Ascending aorta (tissue), 2 donors: ENCODE measurements around the gene DOCK2. TPM values are rescaled to one million over a fixed set of nuclear protein-coding genes. Genes with fewer than 3 reads are reported as not detected.
"Not testable (repeated sequence)": the region's sequence is repeated elsewhere in the genome, so short reads cannot be mapped to it uniquely, and the experiment has no call there.

ENCODE experiments used
- DNase-seq, 2 donors: peaks; one replicate each; pipeline ENCODE4 v3.0.0-alpha.2; 2019; ENCODE audit warnings: low spot score in 2 of 2
- H3K27ac ChIP-seq, 2 donors: fragments of 200-600 bp; sonication (generic); one replicate each; pipeline ENCODE4 v1.5.1; 2016 to 2017; ENCODE audit warnings: mild to moderate bottlenecking in 1 of 2
- H3K27me3 ChIP-seq: fragments of 200-600 bp; sonication (generic); one replicate; pipeline ENCODE4 v1.5.1; 2017
- H3K36me3 ChIP-seq, 2 donors: fragments of 200-600 bp; sonication (generic); one replicate each; pipeline ENCODE4 v1.5.1; 2016
- H3K4me1 ChIP-seq, 2 donors: fragments of 200-600 bp; sonication (generic); one replicate each; pipeline ENCODE4 v1.5.1; 2016 to 2017; ENCODE audit warnings: mild to moderate bottlenecking in 1 of 2
- H3K4me3 ChIP-seq, 2 donors: fragments of 200-600 bp; sonication (generic); one replicate each; pipeline ENCODE4 v1.5.1; 2016 to 2017; ENCODE audit warnings: mild to moderate bottlenecking in 1 of 2
- H3K9me3 ChIP-seq, 2 donors: fragments of 200-600 bp; sonication (generic); one replicate each; pipeline ENCODE4 v1.5.1; 2016
- intact Hi-C: fragments of 100-400 bp; cut with DNase I; formaldehyde crosslinking; loops from one replicate; pipeline ENCODE4 v1.15.1; 2023
- total RNA-seq: library from RNA; depleted of rRNA; stranded (reverse); fragments of >200 nt; gene quantifications from one replicate; pipeline ENCODE4 v1.1.0, GENCODE V29; 2016
- TF ChIP-seq, protein P1 (sequence below), 3 experiments: fragments of 200-600 bp in 2 of 3; fragments of 450-650 bp in 1 of 3; sonication (generic) in 2 of 3; IDR thresholded peaks; one replicate each; pipeline ENCODE4 v1.5.1; 2016 to 2019; ENCODE audit warnings: antibody characterized with exemption in 3 of 3, mild to moderate bottlenecking in 1 of 3, moderate library complexity in 1 of 3

DOCK2 gene
- total RNA-seq, 1 donor from 2014 or later, result 33.1 TPM

DNA sequence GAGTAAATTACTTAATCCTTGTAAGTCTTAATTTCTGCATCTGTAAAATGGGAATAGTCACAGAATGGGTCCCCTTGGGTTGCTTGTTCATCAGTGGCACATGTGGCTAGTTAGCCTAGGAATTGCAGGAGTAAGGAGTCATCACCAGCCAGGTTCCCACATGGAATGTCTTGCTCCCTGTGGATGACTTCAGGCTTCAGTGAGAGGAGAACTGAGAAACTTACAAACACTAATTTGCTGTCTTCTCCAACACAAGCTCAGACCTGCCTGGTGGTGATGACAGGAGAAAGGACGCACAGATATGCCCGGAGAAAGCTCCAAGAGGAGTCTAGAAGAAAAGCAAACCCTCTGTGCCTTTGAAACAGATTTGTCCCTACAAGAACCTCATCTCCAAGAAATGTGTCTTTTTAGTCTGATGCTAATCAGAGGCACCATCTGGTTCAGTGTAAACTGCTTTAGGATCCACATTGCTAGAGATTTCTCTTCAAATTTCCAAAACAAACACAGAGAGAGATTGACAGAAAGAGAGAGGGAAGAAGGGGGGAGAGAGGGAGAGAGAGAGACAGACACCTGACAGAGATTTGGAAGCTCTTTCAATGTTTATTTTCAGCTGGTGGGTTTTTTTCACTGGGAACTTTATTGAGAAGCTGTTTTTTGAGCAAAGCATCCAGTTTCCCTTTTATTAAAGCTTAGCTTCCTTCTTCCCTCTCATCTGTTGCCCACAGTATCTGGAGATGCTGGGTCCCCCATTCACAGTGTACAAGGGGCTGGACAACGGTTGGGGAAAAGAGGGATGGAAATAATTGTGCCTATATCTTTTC lies 128.3 kb downstream of the DOCK2 start:
- H3K4me1 ChIP-seq, result no peaks in the 10 kb centered on the region
- H3K9me3 ChIP-seq, result no peaks in the 10 kb centered on the region
- no peaks in the 10 kb centered on the region for H3K36me3 ChIP-seq
- no peak for DNase-seq
- no peak overlapping the region for H3K4me3 ChIP-seq
- no peak overlapping the region for H3K27ac ChIP-seq
- no peaks in the 10 kb centered on the region for H3K27me3 ChIP-seq
- TF ChIP-seq, protein P1, sequence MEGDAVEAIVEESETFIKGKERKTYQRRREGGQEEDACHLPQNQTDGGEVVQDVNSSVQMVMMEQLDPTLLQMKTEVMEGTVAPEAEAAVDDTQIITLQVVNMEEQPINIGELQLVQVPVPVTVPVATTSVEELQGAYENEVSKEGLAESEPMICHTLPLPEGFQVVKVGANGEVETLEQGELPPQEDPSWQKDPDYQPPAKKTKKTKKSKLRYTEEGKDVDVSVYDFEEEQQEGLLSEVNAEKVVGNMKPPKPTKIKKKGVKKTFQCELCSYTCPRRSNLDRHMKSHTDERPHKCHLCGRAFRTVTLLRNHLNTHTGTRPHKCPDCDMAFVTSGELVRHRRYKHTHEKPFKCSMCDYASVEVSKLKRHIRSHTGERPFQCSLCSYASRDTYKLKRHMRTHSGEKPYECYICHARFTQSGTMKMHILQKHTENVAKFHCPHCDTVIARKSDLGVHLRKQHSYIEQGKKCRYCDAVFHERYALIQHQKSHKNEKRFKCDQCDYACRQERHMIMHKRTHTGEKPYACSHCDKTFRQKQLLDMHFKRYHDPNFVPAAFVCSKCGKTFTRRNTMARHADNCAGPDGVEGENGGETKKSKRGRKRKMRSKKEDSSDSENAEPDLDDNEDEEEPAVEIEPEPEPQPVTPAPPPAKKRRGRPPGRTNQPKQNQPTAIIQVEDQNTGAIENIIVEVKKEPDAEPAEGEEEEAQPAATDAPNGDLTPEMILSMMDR (IDR thresholded peaks at IDR 0.05), result no peak
- intact Hi-C loops, result no loop called here

DNA sequence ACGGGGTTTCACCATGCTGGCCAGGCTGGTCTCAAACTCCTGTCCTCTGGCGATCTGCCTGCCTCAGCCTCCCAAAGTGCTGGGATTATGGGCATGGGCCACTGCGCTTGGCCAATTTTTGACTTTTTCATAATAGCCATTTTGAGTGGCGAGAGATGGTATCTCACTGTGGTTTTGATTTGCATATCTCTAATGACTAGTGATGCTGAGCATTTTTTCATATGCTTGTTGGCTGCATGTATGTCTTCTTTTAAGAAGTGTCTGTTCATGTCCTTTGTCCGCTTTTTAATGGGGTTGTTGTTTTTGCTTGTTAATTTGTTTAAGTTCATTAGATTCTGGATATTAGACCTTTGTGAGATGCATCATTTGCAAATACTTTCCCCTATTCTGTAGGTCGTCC lies 129.9 kb downstream of the DOCK2 start:
- DNase-seq, H3K36me3 ChIP-seq, H3K27me3 ChIP-seq, intact Hi-C loops, H3K4me1 ChIP-seq, H3K4me3 ChIP-seq, H3K9me3 ChIP-seq, H3K27ac ChIP-seq: not testable (repeated sequence)

DNA sequence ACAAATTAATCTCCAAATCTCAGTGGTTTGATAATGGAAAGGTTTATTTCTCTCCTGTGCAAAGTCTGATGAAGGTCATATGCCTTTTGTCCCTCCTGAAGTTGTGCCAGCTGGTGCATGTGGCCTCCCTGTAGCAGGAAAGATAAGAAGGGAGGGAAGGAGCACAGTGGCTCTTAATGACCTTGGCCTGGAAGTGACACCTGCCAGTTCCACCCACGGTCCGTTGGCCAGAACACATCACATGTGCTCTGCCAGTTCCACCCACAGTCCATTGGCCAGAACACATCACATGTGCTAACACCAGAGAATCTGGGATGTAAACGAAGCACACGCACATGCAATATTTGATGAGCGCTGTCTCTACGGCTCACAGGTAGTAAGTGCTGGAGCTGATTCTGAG lies 130.9 kb downstream of the DOCK2 start:
- no peak overlapping the region for H3K4me3 ChIP-seq
- no peaks in the 10 kb centered on the region for H3K4me1 ChIP-seq
- H3K27me3 ChIP-seq, result no peaks in the 10 kb centered on the region
- no peak for DNase-seq
- no peak overlapping the region for H3K27ac ChIP-seq
- intact Hi-C loops, result no loop called here
- H3K36me3 ChIP-seq, result no peaks in the 10 kb centered on the region
- no peaks in the 10 kb centered on the region for H3K9me3 ChIP-seq
- TF ChIP-seq, protein P1 (IDR thresholded peaks at IDR 0.05), result no peak

DNA sequence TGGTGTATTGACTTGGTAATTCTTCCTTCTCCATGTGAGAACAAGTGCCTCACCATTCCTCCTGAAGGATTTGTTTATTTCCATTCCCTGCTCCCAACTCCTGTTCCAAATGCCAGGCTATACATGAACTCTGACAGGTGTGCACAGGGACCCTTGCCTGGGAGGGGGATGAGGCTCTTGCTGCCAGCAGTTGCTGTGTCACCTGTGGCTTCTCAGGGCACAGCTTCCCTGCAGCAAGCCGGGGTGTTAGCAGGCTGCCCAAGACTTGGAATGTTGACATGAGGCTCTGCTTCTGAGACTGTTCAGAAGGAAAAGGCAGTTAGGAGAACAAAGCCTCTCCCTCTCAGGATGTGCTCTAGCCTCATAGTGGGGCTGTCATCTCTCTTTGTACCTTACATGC lies 131.3 kb downstream of the DOCK2 start:
- no peak overlapping the region for H3K27ac ChIP-seq
- intact Hi-C loops, result no loop called here
- no peak for DNase-seq
- no peaks in the 10 kb centered on the region for H3K27me3 ChIP-seq
- no peak overlapping the region for H3K4me3 ChIP-seq
- H3K9me3 ChIP-seq, result no peaks in the 10 kb centered on the region
- H3K36me3 ChIP-seq, result no peaks in the 10 kb centered on the region
- TF ChIP-seq, protein P1 (IDR thresholded peaks at IDR 0.05), result no peak
- H3K4me1 ChIP-seq, result no peaks in the 10 kb centered on the region

DNA sequence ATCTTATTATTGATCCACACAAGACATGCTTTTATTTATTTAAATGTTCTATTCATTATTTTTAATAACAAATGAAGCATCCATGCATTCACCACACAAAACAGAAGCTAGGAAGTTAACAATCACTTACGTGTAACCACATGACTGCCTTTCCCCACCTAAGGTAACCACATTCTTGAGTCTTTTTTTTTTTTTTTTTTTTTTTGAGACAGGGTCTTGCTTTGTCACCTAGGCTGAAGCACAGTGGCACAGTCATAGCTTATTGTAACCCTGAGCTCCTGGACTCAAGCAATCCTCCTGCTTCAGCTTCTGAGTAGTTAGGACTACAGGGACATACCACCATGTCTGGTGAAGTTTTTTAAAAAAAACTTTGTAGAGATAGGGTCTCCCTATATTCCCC lies 133.0 kb downstream of the DOCK2 start:
- intact Hi-C loops, result no loop called here
- H3K9me3 ChIP-seq, result no peaks in the 10 kb centered on the region
- H3K36me3 ChIP-seq, result no peaks in the 10 kb centered on the region
- H3K4me1 ChIP-seq, result no peaks in the 10 kb centered on the region
- H3K4me3 ChIP-seq, result no peak overlapping the region
- no peak overlapping the region for H3K27ac ChIP-seq
- H3K27me3 ChIP-seq, result no peaks in the 10 kb centered on the region
- TF ChIP-seq, protein P1 (IDR thresholded peaks at IDR 0.05), result no peak
- no peak for DNase-seq

DNA sequence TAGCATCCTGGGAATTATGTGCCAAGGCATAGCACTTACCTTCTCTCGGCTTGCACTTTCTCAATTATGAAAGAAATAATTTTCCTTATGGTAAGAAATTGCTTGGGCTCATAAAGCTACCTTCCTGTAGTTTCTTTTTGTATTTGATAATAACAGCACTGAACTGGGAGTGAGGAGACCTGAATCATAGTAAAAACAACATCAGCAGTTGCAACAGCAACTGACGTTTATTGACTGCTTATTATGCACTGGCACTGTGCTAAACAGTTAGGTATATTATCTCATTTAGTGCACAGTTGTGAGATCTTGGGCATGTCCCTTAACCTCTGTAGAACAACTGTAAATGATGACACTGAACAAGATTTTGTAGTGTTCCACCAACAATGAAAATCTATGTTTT lies 135.2 kb downstream of the DOCK2 start:
- no peak for DNase-seq
- Histone ChIP-seq H3K27me3 (no peaks in the 10 kb centered on the region), H3K4me1 (no peaks in the 10 kb centered on the region), H3K9me3 (no peaks in the 10 kb centered on the region), H3K4me3 (no peak overlapping the region), H3K36me3 (no peaks in the 10 kb centered on the region), H3K27ac (no peak overlapping the region)
- intact Hi-C loops, result no loop called here
- TF ChIP-seq, protein P1 (IDR thresholded peaks at IDR 0.05), result no peak
